Osteocyte (in vitro differentiated cells): ENCODE results near the gene ABLIM2. TPM values are rescaled to one million over a fixed set of nuclear protein-coding genes. Genes with fewer than 3 reads are reported as not detected.

ENCODE experiments used
- DNase-seq: peaks from one replicate; pipeline ENCODE4 v3.0.0; 2021; ENCODE audit warnings: mixed read lengths; ENCODE audit not compliant: unreplicated experiment; ENCODE audit errors: extremely low spot score
- H3K27ac Mint-ChIP-seq: one replicate; pipeline ENCODE4 v1.8.0; 2021; ENCODE audit warnings: mild to moderate bottlenecking, mixed read lengths; ENCODE audit not compliant: unreplicated experiment
- H3K27me3 Mint-ChIP-seq: one replicate; pipeline ENCODE4 v1.8.0; 2021; ENCODE audit warnings: mixed read lengths; ENCODE audit not compliant: unreplicated experiment
- H3K36me3 Mint-ChIP-seq: one replicate; pipeline ENCODE4 v1.8.0; 2021; ENCODE audit warnings: mixed read lengths; ENCODE audit not compliant: unreplicated experiment
- H3K4me1 Mint-ChIP-seq: one replicate; pipeline ENCODE4 v1.8.0; 2021; ENCODE audit warnings: mixed read lengths; ENCODE audit not compliant: unreplicated experiment
- H3K4me3 Mint-ChIP-seq: one replicate; pipeline ENCODE4 v1.8.0; 2021; ENCODE audit warnings: mild to moderate bottlenecking, moderate library complexity, mixed read lengths; ENCODE audit not compliant: unreplicated experiment
- H3K9me3 Mint-ChIP-seq: one replicate; pipeline ENCODE4 v1.8.0; 2021; ENCODE audit warnings: mixed read lengths; ENCODE audit not compliant: unreplicated experiment
- CTCF ChIP-seq: fragments of 200-600 bp; sonication (generic); IDR thresholded peaks from 2 replicates; pipeline ENCODE4 v1.5.0; 2021; ENCODE audit warnings: antibody characterized with exemption, mild to moderate bottlenecking, moderate library complexity
- total RNA-seq: library from RNA; stranded (reverse); gene quantifications from 2 replicates; pipeline ENCODE4 v1.2.1, GENCODE V29; 2021

Gene ABLIM2
- total RNA-seq, 1 donor from 2014 or later: 0.24 TPM

- no peak for TF ChIP-seq CTCF
- Mint-ChIP-seq H3K27me3 (peaks cover 39% of the 10 kb centered on the region), H3K9me3 (no peaks in the 10 kb centered on the region), H3K27ac (no peak overlapping the region), H3K4me1 (no peaks in the 10 kb centered on the region), H3K4me3 (no peak overlapping the region), H3K36me3 (no peaks in the 10 kb centered on the region)
- DNase-seq: no peak
Observed at GRCh38 chr4:8081171-8081570, 77.4 kb downstream of the ABLIM2 start.

GRCh38 chr4:8080754-8081065 lies 77.9 kb downstream of the ABLIM2 start:
- H3K27ac Mint-ChIP-seq: no peak overlapping the region
- H3K27me3 Mint-ChIP-seq: peaks cover 36% of the 10 kb centered on the region
- H3K9me3 Mint-ChIP-seq: no peaks in the 10 kb centered on the region
- no peak for DNase-seq
- H3K4me1 Mint-ChIP-seq: no peaks in the 10 kb centered on the region
- no peak overlapping the region for H3K4me3 Mint-ChIP-seq
- no peak for TF ChIP-seq CTCF
- H3K36me3 Mint-ChIP-seq: no peaks in the 10 kb centered on the region

GRCh38 chr4:8079916-8080753 lies 78.5 kb downstream of the ABLIM2 start:
- Mint-ChIP-seq H3K27me3 (peaks cover 36% of the 10 kb centered on the region), H3K4me3 (no peak overlapping the region), H3K36me3 (no peaks in the 10 kb centered on the region), H3K9me3 (no peaks in the 10 kb centered on the region), H3K27ac (no peak overlapping the region), H3K4me1 (no peaks in the 10 kb centered on the region)
- TF ChIP-seq CTCF: no peak
- DNase-seq: no peak

- DNase-seq: no peak
- H3K36me3 Mint-ChIP-seq: no peaks in the 10 kb centered on the region
Observed at GRCh38 chr4:8079031-8079885, 79.4 kb downstream of the ABLIM2 start.

More at GRCh38 chr4:8079031-8079885, 79.4 kb downstream of the ABLIM2 start:
- Mint-ChIP-seq H3K4me3 (no peak overlapping the region), H3K27me3 (peaks cover 38% of the 10 kb centered on the region), H3K27ac (no peak overlapping the region), H3K9me3 (no peaks in the 10 kb centered on the region), H3K4me1 (no peaks in the 10 kb centered on the region)
- no peak for TF ChIP-seq CTCF
